H4 (cell line): ENCODE data around the gene RBL2. TPM values are rescaled to one million over a fixed set of nuclear protein-coding genes. Genes with fewer than 3 reads are reported as not detected.
A peak's percentile ranks its signal among the peaks of the same experiment; 100 is the strongest.
"Not testable (repeated sequence)": the region's sequence is repeated elsewhere in the genome, so short reads cannot be mapped to it uniquely, and the experiment has no call there.

Experiments used
- DNase-seq: peaks from one replicate; pipeline ENCODE4 v3.0.0-alpha.2; 2015; ENCODE audit warnings: low spot score
- total RNA-seq: library from RNA; depleted of rRNA; stranded (reverse); fragments of >200 nt; shearing (Covaris generic); gene quantifications from 2 replicates; pipeline ENCODE4 v1.2.3, GENCODE V29; 2014

Gene RBL2
- total RNA-seq, 1 experiment from 2014 or later: 28.3 TPM

DNA sequence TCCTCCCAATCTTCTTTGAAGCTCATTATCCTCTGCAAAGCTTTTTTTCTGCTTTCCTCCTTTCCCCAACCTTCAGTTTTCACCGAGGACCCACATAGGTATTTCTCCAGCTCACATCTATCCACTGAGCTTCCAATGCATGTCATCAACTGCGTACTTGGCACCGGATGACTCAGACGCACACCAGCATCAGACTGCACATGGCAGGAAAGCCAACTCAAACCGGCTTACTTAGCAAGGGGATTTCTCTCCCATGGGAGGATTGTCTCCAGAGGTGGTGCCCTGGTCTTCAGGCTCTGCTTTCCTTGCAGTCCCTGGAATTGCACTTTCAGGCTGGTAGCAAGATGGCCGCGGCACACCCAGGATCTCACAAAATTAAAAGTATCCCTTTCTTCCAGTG is 70.4 kb downstream of the RBL2 start:
- no peak for DNase-seq

GRCh38 chr16:53506254-53506653 is 72.0 kb downstream of the RBL2 start:
- DNase-seq: no peak

DNA sequence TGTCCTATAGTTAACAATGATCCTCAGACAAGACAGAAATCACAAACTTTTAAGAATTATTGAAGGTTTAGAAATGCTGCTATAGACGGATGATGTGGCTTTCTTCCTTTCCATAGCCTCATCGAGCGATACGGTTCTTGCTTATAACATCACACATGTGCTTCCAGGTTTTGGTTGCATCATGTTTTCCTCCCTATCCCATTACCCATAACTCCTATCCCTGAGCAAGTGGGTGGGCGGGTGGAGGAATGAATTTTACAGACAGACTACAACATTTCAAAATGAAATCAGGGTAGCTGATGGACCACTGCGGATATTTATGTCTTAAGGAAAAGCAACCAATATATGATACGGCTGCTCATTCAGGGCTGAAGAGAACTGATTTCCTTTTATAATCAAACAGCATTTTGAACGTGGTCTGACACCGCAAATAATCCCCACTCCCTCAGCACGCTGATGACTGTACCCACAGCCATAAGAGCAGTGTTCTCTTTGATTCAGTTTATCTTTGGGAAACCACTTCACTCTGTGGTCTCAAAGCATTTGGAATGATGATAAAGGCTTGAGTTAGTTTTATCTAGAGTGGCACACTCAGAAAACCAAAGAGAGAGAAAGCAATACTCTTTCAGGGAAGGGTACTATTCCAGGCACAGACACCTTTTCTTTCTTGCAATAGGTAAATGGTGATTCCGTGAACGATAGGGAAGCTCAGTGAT is 73.4 kb downstream of the RBL2 start:
- DNase-seq: no peak

GRCh38 chr16:53509906-53510703 is 75.8 kb downstream of the RBL2 start:
- peak; percentile 50 for DNase-seq

DNA sequence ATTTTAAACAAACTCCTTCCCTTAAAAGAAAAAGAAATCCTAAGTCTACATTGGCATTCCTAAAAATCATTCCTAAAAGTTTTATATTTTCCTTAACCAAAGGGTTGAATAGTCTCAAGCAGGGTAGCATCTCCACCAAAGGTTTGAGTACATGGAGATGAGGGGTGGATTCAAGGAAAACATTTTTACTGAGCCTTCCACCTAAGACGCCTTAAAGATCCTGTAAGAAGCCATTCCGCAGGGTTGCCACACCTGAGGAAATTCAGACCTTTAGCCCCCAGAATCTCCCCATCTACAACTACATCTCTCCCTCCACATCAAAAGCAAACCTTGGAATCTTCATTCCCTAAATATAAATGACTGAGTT is 76.4 kb downstream of the RBL2 start:
- no peak for DNase-seq

GRCh38 chr16:53511084-53511402 is 76.8 kb downstream of the RBL2 start:
- DNase-seq: no peak

- no peak for DNase-seq
Measured at GRCh38 chr16:53511403-53512280, 77.4 kb downstream of the RBL2 start.

DNA sequence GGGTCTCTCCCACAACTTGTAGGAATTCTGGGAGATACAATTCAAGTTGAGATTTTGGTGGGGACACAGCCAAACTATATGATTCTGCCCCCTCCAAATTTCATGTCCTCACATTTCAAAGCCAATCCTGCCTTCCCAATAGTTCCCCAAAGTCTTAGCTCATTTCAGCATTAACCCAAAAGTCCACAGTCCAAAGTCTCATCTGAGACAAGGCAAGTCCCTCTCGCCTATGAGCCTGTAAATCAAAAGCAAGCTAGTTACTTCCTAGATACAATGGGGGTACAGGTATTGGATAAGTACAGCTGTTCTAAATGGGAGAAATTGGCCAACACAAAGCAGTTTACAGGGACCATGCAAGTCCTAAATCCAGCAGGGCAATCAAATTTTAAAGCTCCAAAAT is 78.5 kb downstream of the RBL2 start:
- not testable (repeated sequence) for DNase-seq

DNA sequence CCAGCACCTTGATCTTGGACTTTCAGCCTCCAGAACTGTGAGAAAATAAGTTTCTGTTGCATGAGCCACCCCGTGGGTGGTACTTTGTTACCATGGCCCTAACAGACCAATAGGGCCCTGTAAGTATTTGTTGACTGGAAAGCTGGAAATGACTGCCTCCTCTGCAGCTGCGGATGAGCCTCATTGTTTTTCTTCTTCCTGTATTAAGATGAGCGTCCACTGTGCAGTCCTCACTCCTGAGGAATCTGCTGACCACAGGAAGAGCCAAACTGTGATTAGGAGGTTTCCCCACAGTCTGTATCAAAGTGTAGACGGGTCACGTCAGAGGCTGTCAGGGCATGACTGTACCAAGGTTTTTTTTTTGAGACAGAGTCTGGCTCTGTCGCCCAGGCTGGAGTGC is 81.0 kb downstream of the RBL2 start:
- no peak for DNase-seq

GRCh38 chr16:53515811-53516210 is 81.5 kb downstream of the RBL2 start:
- DNase-seq: no peak

- DNase-seq: no peak
Measured at GRCh38 chr16:53517851-53518250, 83.6 kb downstream of the RBL2 start.

DNA sequence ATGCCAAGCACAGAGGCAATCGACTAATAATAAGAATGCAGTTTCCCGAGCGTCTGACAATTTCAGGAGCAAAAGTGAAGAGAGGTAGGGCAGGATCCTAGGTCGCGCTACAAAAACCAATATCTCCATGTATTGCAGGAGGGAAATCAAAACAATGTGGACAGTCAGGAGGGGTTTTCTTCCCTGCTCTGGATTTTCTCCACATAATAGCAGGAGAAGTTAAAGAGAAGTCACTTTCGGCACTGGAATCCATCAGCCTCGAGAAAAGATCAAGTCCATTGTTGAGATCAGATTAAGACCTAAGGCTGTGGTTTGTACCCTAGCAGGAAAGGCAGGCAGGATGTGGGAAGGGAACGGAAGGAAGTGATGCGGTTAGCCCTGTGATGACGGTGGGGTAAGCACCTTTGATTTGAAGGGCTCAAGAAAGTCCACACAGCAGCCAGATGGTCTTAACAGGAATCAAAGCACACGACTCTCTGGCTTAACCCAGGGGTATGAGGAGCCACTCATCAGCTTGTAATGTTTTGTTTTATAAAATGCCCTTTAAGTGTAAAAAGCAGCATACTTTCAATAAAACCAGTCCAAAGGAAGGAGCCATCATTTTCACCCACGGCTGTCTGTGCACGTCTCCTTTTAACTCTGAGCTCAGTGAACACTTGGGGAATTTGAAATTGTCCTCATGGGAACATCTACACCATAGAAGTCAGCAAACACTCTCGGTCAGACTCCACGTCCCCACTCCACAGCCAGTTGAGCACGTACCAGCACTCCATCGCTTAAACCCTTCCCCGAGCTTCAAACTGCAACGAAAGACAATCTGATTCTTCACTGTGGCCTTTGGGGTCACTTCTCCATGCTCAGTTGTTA is 84.5 kb downstream of the RBL2 start:
- DNase-seq: peak; percentile 84

DNA sequence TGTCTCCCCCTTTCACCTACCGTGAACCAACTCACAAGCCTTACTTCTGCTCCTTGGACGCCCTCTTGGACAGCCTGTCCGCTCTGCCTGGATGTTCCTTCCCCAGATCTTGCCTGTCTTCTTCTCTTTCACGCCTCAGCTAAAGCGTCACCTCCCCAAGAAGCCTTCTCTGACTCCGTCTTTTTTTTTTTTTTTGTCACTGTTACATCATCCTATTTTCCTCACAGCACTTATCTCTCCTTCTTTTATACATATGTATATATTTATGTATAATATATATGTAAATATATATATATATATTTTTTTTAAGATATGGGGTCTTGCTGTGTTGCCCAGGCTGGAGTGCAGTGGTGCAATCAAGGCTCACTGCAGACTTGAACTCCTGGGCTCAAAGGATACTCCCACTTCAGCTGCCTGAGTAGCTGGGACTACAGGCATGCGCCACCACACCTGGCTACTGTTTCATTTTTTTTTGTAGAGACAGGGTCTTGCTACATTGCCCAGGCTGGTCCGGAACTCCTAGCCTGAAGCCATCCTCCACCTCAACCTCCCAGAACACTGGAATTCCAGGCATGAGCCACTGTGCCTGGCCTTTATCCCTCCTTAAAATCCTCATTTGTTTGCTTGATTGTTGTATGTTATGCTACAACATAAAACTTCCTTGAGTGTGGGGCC is 85.3 kb downstream of the RBL2 start:
- no peak for DNase-seq

DNA sequence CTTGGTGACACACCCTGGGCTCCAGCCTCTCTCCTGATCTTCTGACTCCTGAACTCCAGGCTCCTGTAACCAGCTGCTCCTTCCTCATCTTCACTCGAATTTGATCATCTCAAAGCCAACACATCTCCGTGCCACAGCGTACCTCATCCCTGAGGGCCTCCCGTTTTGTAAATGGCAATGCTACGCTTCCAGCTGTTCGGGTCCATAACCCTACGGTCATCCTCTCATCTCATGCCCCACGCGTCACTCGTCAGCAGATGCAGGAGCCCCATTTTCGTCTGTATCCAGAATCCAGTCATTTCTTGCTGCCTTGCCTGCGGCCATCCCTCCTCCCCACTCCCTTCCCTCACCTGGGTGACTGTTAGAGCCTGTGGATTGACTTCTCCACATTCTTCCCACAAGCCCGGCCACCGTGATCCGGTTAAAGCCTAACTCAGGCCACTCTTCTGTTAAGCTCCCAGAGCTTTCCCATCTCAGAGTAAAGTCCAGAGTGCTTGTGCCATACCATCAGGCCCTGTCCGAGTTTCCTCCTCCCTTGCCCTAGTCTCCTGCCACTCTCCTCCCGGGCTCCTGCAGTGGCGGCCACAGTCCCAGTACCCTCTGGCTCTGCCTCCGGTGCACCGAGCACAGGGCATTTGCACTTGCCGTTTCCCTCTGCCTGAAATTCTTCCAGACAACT is 89.0 kb downstream of the RBL2 start:
- DNase-seq: no peak

GRCh38 chr16:53523971-53524548 is 89.8 kb downstream of the RBL2 start:
- no peak for DNase-seq

- DNase-seq: no peak
Measured at GRCh38 chr16:53528797-53529196, 94.5 kb downstream of the RBL2 start.

GRCh38 chr16:53529513-53529912 is 95.2 kb downstream of the RBL2 start:
- no peak for DNase-seq

DNA sequence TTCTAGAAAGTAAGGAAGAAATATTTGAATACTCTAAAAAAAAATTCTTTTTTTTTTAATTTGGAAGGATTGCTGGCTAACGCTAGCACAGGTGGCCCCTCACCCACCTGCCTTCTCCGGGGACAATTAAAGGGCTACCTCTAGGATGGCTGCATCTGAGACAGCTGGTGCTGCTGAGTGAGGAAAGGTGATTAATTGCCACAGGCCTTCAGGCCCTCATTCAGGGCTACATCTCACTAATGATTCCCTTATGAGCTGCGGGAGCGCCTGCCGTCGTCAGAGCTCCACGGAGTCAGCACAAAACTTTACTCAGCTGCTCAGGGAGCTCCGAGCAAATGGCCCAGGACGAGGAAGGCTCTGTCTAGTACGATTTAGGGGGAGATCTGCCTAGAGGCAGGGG is 95.8 kb downstream of the RBL2 start:
- DNase-seq: no peak

- DNase-seq: no peak
Measured at GRCh38 chr16:53530741-53531140, 96.5 kb downstream of the RBL2 start.

DNA sequence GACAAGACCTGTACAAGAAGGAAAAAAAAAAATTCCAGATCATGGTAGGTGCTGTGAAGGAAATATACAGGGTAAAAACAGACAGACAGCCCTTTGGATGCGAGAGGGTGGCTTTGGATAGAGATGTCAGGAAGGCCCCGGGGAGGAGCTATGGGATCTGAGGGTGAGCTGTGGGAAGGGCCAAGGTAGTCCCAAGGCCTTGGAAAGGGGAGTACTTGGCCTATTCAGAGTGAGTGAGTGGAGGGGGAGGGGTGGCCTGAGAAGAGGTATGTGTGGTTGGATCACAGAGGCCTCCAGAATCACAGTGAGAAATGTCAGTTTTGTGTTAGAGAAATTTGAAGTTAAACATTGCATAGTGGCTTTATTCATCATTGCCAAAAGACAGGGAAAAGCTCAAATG is 99.9 kb downstream of the RBL2 start:
- DNase-seq: no peak
